Activated T-helper 1 cell treated with Interleukin-2 at 50 U/mL for 16 hours (primary cell): ENCODE results near the gene CCT8L2.
"Not testable (repeated sequence)": the region's sequence is repeated elsewhere in the genome, so short reads cannot be mapped to it uniquely, and the experiment has no call there.

Source experiments
- DNase-seq: peaks from one replicate; pipeline ENCODE4 v3.0.0-alpha.2; 2020; ENCODE audit warnings: low read depth

The CCT8L2 gene

GRCh38 chr22:16592710-16593109 is at the start of gene CCT8L2:
Gene CCT8L2, minus strand, starts transcription at chr22:16592810. Its CDS starts 260 bp downstream, at chr22:16592550.
- DNase-seq, result not testable (repeated sequence)

GRCh38 chr22:16635442-16635841 is 42.8 kb upstream of the CCT8L2 start:
- DNase-seq, result not testable (repeated sequence)

- not testable (repeated sequence) for DNase-seq
Measured at GRCh38 chr22:16634092-16634491, 41.5 kb upstream of the CCT8L2 start.

GRCh38 chr22:16628476-16628875 is 35.9 kb upstream of the CCT8L2 start:
- not testable (repeated sequence) for DNase-seq

GRCh38 chr22:16625018-16625417 is 32.4 kb upstream of the CCT8L2 start:
- not testable (repeated sequence) for DNase-seq

- DNase-seq, result not testable (repeated sequence)
Measured at GRCh38 chr22:16623595-16623994, 31.0 kb upstream of the CCT8L2 start.

DNA sequence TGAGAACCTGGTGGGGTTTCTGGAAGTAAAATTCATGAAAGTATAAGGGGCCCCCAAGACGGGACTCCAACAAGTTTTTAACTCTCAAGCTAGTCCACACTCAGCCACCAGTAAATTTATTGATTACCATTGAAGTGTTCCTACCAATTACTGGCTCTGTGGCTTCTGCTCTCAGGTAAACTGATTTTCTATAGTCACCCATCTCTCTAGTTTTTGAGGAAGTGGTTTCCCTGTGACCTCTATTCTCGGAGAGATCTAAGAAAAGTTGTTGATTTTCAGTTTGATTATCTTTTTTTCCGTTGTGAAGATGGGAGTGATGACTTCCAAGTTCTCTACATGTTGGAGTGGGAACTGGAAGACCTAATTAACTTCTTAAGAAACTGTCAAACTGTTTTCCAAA is 24.9 kb upstream of the CCT8L2 start:
- not testable (repeated sequence) for DNase-seq

- DNase-seq, result not testable (repeated sequence)
Measured at GRCh38 chr22:16616390-16616938, 23.9 kb upstream of the CCT8L2 start.

- not testable (repeated sequence) for DNase-seq
Measured at GRCh38 chr22:16615606-16616245, 23.1 kb upstream of the CCT8L2 start.

DNA sequence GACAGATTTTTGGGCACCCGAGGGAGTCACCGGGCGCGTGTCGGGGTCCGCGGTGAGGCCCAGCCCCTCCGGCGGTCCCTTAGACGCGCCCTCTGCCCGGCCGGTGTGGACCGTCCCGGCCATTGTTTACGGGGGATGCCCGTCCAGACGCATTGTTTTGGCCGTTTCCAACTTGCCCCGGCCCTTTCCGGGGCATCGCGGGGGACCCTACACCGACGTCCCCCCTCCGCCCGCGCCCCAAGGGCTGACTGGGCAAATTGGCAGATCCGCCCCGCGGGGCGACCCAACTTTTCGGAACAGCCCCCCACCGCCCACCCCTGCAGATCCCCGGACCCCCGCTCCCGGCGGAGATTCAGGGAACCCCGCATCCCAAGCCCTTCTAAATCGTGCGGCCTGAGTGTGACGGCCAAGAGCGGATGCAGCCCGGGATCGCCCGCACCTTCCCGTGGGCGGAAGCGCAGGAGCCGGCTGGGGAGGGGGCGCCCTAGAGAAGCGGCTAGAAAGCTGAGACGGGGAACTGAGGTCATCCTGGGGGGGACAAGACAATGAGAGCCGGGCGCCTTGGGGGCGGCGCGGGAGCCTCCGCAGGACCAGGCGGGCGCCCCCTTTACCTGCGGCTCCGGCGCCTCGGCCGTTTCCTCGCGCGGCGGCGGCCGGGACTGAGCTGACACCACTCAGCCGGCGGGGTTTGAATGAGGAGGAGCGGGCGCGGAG is 17.1 kb upstream of the CCT8L2 start:
- no peak for DNase-seq

DNA sequence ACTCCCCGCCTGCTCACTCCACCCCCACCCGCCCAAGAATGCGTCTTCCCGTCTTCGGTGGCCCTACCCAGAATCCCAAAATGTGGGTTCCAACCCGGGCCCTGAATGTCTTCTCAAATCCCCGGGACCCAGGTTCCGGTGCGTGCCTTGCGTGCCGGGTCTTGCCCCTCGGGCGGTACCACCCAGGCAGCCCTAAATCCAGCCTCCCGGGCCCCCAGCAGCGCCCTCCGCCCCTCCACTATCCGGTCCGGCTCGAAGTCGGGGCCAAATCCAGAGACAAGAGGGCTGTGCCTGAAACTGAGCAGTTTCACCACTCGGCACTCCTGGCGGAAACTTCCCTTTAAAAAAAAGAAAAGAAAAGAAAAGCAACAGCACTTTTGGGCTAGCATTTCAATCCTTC is 16.3 kb upstream of the CCT8L2 start:
- DNase-seq, result no peak

GRCh38 chr22:16604257-16604998 is 11.8 kb upstream of the CCT8L2 start:
- not testable (repeated sequence) for DNase-seq

DNA sequence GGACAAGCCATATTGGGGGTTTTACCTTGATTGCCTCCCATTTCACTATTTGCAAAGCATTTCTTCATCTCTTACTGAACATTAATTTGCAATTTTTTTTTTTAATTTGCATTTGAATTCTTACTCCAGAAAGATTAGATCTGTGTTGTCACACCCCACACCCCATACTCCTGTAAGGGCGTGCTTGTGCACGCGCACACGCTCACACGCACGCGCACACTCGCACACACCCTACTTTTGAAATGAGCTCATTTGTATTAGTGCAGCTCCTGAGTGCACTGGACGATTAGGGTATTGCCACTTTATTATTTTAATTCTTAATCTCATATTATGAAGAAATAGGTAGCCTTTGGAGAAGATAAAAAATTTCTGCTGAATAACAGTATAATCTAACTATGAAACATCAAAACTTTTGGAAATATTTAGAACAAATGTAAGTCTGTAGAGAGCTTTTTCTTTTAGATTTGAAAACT is 11.2 kb upstream of the CCT8L2 start:
- not testable (repeated sequence) for DNase-seq

GRCh38 chr22:16603448-16603768 is 10.8 kb upstream of the CCT8L2 start:
- DNase-seq, result no peak

DNA sequence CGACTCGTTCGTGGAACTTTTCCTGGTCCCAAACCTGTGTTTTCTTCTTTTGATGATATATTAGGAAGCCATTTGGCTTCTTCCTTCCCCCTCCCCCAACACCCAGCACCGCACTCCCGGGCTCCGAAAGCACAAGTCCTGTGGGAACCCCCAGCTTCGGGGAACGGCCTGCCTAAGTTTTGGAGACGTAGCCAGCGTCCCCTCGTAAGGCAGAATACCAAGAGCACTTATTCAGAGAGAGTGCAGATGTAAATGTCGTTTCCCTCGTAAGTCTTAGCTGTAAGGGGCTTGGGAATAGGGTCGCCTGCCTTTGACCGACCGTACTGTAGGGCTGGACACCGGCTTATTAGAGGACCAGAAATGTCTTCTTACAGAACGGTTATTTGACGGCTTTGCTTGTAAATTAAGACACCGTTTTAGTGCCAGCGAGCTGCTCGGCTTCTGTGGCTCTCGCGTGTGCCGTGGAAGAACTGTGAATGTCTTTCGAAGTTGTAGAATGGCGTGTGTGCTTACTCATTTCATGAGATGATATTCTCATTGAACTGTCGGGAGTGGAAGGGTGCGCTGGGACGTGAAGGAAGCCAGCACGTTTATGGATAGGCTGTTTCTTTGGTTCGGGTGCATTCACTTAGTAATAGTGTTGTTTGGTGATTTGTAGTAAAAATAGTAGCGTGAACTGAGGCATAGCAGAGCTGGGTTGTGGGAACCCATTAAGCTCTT is 10.3 kb upstream of the CCT8L2 start:
- not testable (repeated sequence) for DNase-seq

DNA sequence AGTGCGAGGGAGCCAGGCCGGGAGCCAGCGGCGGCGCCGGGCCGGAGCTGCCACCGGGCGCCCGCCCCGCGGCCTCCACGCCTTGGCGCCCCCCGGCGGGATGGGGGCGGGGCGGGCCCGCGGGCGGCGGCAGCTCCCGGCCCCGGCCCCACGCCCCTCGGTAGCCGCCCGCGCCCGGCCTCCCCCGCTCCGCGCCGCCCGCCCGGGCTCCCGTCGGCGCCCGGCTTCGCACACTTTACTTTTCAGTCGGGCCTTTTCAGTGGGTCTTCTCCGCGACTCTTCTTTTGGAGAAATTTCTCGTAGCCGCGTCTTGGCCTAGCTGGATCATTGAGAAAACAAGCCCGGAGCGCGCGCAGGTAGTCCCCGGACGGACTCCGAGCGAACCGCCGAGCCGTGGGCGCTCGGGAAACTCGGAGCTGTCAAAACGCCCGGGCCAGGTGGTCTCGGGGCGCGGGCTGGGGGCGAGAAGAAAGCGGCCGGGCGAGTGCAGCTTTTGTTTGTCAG is 9.7 kb upstream of the CCT8L2 start:
- DNase-seq, result not testable (repeated sequence)

DNA sequence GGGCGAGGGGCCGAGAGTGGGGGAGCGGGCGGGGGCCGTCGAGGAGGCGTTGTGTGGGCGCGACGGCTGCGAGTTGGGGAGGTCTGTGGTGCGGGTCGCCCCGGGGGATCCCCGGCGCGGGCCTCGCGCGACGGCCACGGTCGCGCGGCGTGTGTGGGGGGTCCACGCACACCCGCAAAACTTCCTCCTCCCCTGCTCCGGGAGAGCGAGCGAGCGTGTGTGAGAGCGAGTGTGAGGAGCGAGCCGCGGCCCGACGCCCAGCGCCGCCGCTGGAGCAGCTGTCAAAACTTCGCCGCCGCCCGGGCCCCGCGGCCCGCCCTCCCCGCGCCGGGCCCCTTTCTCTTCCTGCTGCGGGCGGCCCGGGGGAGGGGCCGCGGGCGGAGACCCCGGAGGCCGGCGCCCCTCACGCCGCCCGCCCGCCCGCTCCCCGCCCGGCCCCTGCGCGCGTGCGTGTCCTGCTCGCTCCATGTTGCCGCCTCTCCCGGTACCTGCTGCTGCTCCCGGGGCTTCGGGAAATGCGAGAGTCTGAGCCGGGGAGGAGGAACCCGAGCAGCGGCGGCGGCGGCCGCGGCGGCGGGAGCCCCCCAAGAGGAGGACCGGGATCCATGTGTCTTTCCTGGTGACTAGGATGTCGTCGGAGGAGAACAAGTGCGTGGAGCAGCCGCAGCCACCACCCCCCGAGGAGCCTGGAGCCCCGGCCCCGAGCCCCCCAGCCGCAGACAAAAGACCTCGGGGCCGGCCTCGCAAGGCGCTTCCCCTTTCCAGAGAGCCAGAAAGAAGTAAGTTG is 9.0 kb upstream of the CCT8L2 start:
- no peak for DNase-seq

DNA sequence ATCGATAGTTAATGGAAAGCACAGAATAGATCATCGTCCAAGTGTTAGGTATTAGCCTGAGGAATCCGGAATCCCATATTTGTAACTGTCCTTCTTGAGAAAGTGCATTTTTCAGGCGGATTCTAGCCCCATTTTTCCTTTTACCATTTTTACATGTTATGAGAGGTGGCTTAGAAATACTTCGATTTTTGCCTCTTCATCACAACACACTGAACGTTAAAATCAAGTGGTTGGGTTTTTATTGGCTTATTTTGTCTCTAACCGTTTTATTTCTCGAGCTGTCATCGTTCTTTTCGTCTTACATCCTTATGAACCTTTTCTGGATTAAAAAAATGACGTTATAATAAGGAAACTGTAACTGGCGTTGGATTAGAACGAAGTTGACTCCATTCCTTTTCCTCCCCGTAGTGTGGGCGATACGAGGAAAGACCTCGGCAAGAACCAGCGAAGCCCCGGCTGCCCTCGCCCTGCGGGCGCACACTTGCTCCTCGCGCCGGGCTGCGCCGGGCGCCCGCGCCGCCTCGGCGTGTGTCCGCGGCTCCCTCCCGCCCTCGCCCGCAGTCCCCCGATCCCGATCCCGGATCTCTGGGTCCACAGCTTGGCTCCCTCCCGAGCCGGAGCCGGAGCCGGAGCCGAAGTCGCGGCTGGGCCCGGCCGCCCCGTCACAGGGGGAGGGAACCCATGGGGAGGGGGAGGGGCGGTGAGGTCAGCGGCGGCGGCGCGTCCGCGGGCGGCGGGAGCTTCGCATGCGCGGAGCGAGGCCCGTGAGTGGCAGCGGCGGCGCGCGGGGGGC is 8.2 kb upstream of the CCT8L2 start:
- peak; percentile 45 for DNase-seq

- not testable (repeated sequence) for DNase-seq
Measured at GRCh38 chr22:16599648-16600047, 7.0 kb upstream of the CCT8L2 start.

GRCh38 chr22:16595251-16595650 is 2.6 kb upstream of the CCT8L2 start:
- DNase-seq, result not testable (repeated sequence)
